ENCODE measurements around the gene FAM149A. TPM values are rescaled to one million over a fixed set of nuclear protein-coding genes. Genes with fewer than 3 reads are reported as not detected.
A peak's percentile ranks its signal among the peaks of the same experiment; 100 is the strongest.

FAM149A gene
- total and polyA plus RNA-seq, 2 experiments from 2014 or later, result 6.9 to 7.0 TPM

- no peaks in the 10 kb centered on the region for H3K9me2 ChIP-seq (replicated peaks; ENCODE audit: insufficient read depth)
- no peak overlapping the region for H2AFZ ChIP-seq
- H3K27ac ChIP-seq, result peak overlapping the region; percentile 40
- no peak overlapping the region for H3K4me3 ChIP-seq
- no peak for DNase-seq (ENCODE audit: low spot score)
- H3K79me2 ChIP-seq, result no peaks in the 10 kb centered on the region
- H4K20me1 ChIP-seq (ENCODE audit: insufficient read depth, poor library complexity, severe bottlenecking), result no peaks in the 10 kb centered on the region
- H3K9me3 ChIP-seq (ENCODE audit: low read depth), result no peaks in the 10 kb centered on the region
- H3K4me1 ChIP-seq (ENCODE audit: insufficient read depth), result peaks cover 4% of the 10 kb centered on the region
- no peaks in the 10 kb centered on the region for H3K36me3 ChIP-seq (replicated peaks; ENCODE audit: insufficient read depth, low read depth)
- TF ChIP-seq CTCF (IDR thresholded peaks at IDR 0.05; ENCODE audit: poor library complexity), result no peak
- TF ChIP-seq EZH2phosphoT487 (IDR thresholded peaks at IDR 0.05; ENCODE audit: low read depth, severe bottlenecking, unreplicated experiment), result no peak
- no peak for TF ChIP-seq EZH2 (IDR thresholded peaks at IDR 0.05; ENCODE audit: borderline replicate concordance)
- 82% methylated on average over 4 of the region's 4 CpGs for WGBS (ENCODE audit: low lambda C conversion rate, missing lambda C conversion rate)
- peak overlapping the region; percentile 73 for H3K4me2 ChIP-seq
- no peaks in the 10 kb centered on the region for H3K27me3 ChIP-seq
These were observed 34.8 kb upstream of the FAM149A start for GRCh38 chr4:186069729-186070128.

- no peaks in the 10 kb centered on the region for H4K20me1 ChIP-seq (ENCODE audit: insufficient read depth, poor library complexity, severe bottlenecking)
- no peaks in the 10 kb centered on the region for H3K9me2 ChIP-seq (replicated peaks; ENCODE audit: insufficient read depth)
- 92% methylated on average over 10 of the region's 10 CpGs for WGBS (ENCODE audit: low lambda C conversion rate, missing lambda C conversion rate)
- H3K9me3 ChIP-seq (ENCODE audit: low read depth), result no peaks in the 10 kb centered on the region
- DNase-seq (ENCODE audit: low spot score), result no peak
- no peak overlapping the region for H3K4me3 ChIP-seq
- no peaks in the 10 kb centered on the region for H3K27me3 ChIP-seq
- no peaks in the 10 kb centered on the region for H3K79me2 ChIP-seq
- peaks cover 4% of the 10 kb centered on the region for H3K4me1 ChIP-seq (ENCODE audit: insufficient read depth)
- H2AFZ ChIP-seq, result no peak overlapping the region
- no peak overlapping the region for H3K4me2 ChIP-seq
- TF ChIP-seq EZH2phosphoT487 (IDR thresholded peaks at IDR 0.05; ENCODE audit: low read depth, severe bottlenecking, unreplicated experiment), result no peak
- no peak for TF ChIP-seq EZH2 (IDR thresholded peaks at IDR 0.05; ENCODE audit: borderline replicate concordance)
- TF ChIP-seq CTCF (IDR thresholded peaks at IDR 0.05; ENCODE audit: poor library complexity), result no peak
- H3K27ac ChIP-seq, result no peak overlapping the region
- no peaks in the 10 kb centered on the region for H3K36me3 ChIP-seq (replicated peaks; ENCODE audit: insufficient read depth, low read depth)
These were observed 32.0 kb upstream of the FAM149A start for GRCh38 chr4:186072516-186072915.

GRCh38 chr4:186074189-186074588 is 30.3 kb upstream of the FAM149A start:
- Histone ChIP-seq H3K4me3 (no peak overlapping the region), H3K79me2 (no peaks in the 10 kb centered on the region), H4K20me1 (ENCODE audit: insufficient read depth, poor library complexity, severe bottlenecking) (no peaks in the 10 kb centered on the region), H3K27me3 (no peaks in the 10 kb centered on the region), H3K9me2 (replicated peaks; ENCODE audit: insufficient read depth) (no peaks in the 10 kb centered on the region), H3K4me1 (ENCODE audit: insufficient read depth) (no peaks in the 10 kb centered on the region), H3K27ac (no peak overlapping the region), H3K36me3 (replicated peaks; ENCODE audit: insufficient read depth, low read depth) (no peaks in the 10 kb centered on the region), H2AFZ (no peak overlapping the region), H3K4me2 (no peak overlapping the region), H3K9me3 (ENCODE audit: low read depth) (no peaks in the 10 kb centered on the region)
- TF ChIP-seq CTCF (IDR thresholded peaks at IDR 0.05; ENCODE audit: poor library complexity) (no peak), EZH2 (IDR thresholded peaks at IDR 0.05; ENCODE audit: borderline replicate concordance) (no peak), EZH2phosphoT487 (IDR thresholded peaks at IDR 0.05; ENCODE audit: low read depth, severe bottlenecking, unreplicated experiment) (no peak)
- no peak for DNase-seq (ENCODE audit: low spot score)
- 77% methylated on average over 7 of the region's 7 CpGs for WGBS (ENCODE audit: low lambda C conversion rate, missing lambda C conversion rate)

Data from hepatocyte (in vitro differentiated cells).